B cell (primary cell): ENCODE results near the gene CMPK1.

Source experiments
- CTCF ChIP-seq: fragments of 200-600 bp; IDR thresholded peaks from one replicate; pipeline ENCODE4 v1.8.0; 2022; ENCODE audit warnings: antibody characterized with exemption, mild to moderate bottlenecking
- EZH2 ChIP-seq: IDR thresholded peaks from 2 replicates; pipeline ENCODE4 v1.6.1; 2012; ENCODE audit warnings: borderline replicate concordance, low read depth, mild to moderate bottlenecking, moderate library complexity, low read length; ENCODE audit not compliant: insufficient read depth, poor library complexity, severe bottlenecking

- TF ChIP-seq EZH2 = no peak
- no peak for TF ChIP-seq CTCF
Measured at GRCh38 chr1:47395433-47395832, 61.8 kb downstream of the CMPK1 start.
